Astrocyte (in vitro differentiated cells and primary cell): Measurements from ENCODE around the gene PLPPR1.

Experiments
- CTCF ChIP-seq: IDR thresholded peaks from 2 replicates; pipeline ENCODE4 v1.5.1; 2011; ENCODE audit warnings: low read depth, mild to moderate bottlenecking, inconsistent platforms, low read length, moderate library complexity; ENCODE audit not compliant: insufficient read depth
- EZH2 ChIP-seq: IDR thresholded peaks from 2 replicates; pipeline ENCODE4 v1.6.1; 2012; ENCODE audit warnings: mild to moderate bottlenecking, low read length, inconsistent platforms; ENCODE audit not compliant: insufficient read depth

DNA sequence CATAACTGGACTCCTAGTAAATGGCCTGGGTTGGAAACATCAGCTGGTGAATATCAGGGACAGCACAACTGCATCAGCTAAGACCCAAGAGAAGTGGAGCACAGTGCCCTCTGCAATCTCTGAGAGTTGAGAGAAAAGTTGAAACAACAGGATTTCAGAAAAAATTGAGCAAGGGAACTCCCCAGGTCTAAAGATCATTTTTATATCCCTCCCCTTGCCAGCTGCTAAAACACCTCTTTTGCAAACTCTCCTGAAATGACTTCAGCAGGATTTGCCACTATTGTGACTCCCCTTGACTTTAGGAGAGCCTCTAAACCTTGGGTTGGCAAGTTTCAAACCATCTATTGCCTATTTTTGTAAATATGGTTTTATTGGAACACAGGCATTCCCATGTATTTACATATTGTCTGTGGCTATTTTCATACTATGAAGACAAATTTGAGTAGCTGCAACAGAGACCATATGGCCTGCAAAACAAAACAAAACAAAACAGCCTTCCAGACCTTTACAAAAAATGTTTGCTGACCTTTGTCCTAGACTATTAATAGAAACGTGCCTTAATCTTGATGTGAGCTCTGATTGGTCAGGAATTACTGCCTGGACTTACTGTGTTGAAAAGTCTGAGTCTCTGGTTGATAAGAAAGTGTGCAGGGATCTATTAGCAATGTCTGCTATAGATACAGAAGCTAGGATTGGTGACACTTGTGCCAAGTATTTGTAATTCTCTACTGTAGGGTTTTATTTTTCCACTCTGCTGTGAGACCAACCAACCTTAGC lies 37.7 kb upstream of the PLPPR1 start:
- TF ChIP-seq CTCF (no peak), EZH2 (no peak)
